Breast epithelium (tissue), 3 donors: Measurements from ENCODE around the gene A4GALT.

Experiments
- CTCF ChIP-seq, 3 donors: fragments of 450-650 bp; IDR thresholded peaks; one replicate each; pipeline ENCODE4 v1.5.1; 2016 to 2017; ENCODE audit warnings: antibody characterized with exemption in 3 of 3, mild to moderate bottlenecking in 3 of 3, moderate library complexity in 3 of 3
- POLR2AphosphoS5 ChIP-seq, 3 donors: sonication (generic); formaldehyde crosslinking; IDR thresholded peaks; one replicate each; pipeline ENCODE4 v1.6.1; 2017; ENCODE audit warnings: antibody characterized with exemption in 3 of 3

GRCh38 chr22:42717197-42717928 lies 3.3 kb downstream of the A4GALT start:
- TF ChIP-seq CTCF (IDR thresholded peaks at IDR 0.05) = no peak
- no peak for TF ChIP-seq POLR2AphosphoS5 (IDR thresholded peaks at IDR 0.05)
